Activated CD8-positive, alpha-beta memory T cell treated with anti-CD3 and anti-CD28 coated beads for 4 hours (primary cell): ENCODE measurements around the gene HSD11B2.

Experiments used
- DNase-seq, 2 donors: peaks; one replicate each; pipeline ENCODE4 v3.0.0-alpha.2; 2020; ENCODE audit warnings: low read depth in 2 of 2

HSD11B2 gene

DNA sequence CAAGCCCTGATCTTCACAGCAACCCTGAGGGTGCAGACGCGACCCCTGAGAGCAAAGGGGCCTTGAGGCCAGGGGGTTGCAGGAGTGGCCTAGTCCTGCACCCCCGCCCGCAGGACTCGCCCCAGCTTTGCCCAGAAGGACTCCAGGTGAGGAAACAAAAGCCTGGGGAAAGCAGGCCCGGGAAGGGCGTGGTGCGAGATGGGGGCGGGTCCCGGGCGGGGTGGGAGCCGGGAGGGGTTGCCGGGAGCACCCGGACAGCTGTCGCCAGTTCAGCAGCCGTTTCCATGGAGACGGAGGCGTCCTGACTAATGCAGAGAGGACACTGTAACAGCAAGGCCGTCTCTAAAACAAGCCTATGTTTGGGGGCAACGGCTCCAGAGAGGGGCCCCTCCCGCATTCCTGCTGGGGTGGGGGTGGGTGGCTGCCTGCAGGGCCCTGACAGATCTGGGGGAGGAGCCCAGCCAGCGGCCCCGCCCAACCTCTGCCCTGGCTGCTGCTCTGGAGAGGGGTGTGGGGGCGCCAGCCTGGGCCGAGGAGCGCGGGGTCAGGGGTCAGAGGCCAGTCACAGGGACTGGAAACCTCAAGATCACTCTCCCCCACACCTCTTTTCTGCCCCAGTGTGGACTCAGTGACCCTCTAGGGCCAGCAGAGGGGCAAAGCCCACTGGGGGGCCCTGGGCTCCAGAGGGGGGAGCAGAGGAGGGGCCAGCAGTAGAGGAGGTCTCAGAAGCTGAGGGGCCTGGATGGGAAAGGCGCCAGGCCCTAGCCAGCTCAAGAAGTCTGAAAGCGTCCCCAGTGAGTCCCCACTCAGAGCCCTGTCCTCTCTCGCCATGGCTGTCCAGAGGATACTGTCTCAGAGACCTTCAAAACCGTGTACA is 34.5 kb upstream of the HSD11B2 start:
- no peak for DNase-seq

DNA sequence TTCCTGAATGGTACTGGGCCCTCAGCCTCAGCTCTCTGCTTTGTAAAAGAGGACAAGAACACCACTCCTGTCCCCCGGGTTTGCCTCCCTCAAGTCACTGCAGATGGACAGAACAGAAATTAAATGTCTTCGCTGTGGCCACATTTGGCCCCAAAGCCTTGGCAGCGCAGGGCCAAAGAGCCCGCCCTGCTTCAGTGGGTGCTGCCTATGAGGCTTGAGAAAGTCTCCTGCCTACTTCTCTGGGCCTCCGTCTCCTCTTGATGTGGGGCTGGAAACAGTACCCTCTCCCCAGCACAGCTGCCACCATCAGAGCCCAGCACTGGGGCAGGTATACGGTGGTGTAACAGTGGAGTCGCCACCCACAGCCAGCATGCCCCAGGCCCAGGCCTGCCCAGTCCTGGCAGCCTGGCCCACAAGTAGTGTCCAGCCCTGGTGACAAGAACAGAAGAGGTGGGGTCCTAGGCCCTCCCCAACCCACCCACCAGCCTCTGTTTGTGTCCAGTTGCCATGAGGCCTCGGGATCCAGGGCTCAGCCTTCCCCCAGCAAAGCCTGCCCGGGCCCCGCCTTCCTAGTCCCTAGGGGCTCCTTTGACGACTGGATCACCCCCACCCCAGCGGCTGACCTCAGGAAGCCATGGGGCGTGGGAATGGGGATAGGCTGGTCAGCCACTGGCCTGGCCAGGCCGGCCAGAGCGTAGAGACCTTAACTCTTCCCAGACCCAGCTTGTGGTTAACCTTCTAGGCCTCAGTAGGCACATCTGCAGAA is 33.7 kb upstream of the HSD11B2 start:
- DNase-seq: no peak

DNA sequence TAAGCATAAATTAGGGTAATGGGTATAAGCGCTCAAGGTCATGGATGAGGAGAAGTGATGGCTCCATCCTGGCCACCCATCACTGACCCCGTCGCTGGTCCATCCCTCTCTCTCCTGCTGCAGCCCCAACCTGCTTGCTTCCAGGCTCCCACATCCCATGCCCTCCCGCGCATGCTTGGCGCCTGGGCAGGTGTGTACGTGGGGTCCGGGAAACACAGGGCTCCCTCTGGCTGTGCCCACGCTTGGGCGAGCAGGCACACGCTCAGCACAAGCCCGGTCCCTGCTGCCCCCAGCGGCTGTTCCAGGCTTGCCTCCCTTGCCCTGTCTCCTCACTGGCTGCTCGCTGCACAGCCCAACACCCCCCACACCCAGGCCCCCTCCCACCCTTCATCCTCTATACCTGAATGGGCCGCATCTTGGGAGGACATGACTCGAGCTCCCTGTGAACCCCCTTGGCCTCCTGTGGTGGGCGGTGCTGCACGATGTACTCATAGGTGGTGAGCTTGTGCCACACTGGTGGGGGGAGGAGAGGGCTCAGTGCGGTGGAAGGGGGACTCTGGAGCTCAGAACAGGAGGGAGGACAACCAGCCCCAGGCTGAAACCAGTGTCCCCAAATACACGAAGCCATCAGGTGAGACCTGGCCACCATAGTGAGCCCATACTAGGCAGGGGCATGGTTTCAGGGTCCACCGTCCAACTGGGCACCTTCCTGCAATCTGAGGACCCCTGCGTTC is 32.9 kb upstream of the HSD11B2 start:
- DNase-seq: no peak

DNA sequence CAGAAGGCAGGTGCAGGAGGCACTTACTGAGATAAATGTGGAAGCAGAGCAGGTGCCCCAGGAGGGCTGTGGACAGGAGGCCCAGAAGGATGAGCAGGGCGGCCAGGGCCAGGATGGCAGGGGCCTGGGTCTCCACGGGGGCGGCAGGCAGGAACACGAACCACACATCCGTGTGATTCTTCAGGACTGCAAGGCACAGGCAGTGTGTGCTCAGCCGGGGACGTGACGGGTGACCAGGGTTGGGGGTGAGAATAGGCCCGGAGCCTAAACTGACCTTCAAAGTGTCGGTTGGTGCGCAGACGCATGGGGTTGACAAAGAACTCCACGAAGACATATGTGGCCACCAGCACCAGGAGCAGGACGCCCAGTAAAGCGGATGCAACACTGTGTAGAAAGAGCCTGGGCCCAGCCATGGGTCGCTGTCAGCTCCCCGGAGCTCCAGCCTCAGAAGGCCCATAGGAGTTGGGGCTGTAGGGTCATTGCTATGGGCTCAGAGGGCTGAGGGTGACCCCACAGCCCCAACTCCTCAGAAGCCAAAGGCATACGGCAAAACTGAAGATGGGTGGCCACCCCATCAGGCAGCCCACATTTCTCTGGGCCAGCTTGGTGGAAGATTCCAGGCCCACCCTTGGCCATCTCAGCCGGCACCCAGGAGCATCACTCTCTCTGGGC is 32.2 kb upstream of the HSD11B2 start:
- DNase-seq: no peak

DNA sequence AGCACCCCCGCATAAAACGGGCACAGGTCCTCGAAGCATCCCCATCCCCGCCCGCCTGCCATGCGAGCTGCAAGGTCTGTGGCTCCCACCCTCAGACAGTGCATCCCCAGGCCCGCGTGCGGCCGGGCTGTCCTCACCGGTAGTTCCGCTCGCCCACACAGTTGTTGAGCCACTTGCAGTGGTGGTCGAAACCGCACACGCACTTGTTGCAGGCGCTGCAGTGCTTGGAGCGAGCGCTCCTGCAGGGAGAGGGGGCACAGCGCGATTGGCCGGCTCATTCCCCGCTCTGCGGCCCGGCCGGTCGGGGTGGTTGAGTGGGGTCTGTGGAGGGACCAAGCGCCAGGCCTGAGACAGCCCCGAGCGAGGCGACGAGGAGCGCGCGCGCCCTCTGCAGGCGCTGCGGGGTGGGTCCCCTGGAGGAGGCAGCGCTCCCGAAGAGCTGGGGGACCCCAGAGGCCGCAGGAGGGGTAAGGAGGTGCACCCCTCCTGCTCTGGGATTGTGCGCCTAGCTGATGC is 31.6 kb upstream of the HSD11B2 start:
- no peak for DNase-seq

DNA sequence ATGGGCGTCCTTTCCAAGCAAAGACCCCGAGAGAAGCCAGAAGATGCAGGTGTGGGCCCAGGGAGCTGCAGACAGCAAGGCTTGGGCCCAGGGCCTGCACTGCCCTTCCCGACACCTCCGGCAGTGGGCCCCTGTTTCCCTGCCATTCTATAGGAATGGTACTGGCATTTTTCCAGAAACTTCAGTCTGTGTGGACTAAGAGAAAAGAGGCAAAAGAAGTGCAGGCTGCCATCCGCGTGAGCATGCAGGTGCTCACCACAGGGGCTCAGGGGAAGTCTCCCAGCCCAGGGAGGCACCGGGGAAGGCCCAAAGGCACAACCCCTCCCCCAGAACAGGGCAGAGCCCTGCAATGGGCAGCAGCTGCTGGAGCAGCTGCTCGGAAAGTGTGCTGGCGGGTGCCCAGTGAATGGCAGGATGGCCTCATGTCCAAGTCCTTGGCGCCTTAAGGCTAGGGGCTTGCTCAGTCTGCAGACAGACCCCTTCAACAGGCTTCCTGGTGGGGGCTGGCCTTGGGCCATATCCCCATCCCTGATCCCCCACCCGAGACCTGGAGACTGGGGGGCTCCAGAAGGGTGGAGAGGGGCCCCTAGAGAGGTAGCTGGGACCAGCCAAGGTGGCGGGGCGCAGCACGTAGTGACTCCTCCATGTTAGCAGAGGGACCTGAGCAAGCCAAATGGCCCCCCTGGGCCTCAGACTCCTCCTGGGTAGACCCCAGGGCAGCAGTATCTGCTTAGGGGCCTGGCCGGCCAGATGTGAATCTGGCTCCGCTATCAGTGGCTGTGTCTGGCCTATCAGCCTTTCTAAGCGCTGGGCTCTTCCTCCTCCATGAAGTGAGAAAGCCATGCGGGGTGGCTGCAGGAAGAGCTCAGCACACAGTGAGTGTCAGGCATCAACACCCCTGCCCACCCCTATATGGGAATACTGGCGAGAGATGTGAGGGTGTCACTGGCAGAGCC is 30.9 kb upstream of the HSD11B2 start:
- DNase-seq: no peak

DNA sequence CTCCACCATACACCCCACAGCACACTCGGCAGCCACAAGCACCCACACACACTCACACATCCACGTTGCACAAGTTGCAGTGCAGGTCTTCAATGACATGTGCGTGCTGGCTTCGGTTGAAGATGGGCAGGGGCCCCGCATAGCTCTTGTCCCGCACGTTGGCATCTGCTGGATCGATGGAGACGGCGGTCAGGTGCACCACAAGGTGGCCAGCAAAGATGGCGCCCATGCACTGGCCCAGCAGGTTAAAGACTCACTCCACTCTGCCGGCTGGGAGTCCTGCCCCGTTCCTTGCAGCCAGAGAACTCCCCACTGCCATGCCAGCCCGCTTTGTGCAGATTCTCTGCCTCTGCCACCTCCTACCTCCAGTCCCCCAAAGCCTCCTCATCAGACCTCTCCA is 30.0 kb upstream of the HSD11B2 start:
- DNase-seq: no peak

DNA sequence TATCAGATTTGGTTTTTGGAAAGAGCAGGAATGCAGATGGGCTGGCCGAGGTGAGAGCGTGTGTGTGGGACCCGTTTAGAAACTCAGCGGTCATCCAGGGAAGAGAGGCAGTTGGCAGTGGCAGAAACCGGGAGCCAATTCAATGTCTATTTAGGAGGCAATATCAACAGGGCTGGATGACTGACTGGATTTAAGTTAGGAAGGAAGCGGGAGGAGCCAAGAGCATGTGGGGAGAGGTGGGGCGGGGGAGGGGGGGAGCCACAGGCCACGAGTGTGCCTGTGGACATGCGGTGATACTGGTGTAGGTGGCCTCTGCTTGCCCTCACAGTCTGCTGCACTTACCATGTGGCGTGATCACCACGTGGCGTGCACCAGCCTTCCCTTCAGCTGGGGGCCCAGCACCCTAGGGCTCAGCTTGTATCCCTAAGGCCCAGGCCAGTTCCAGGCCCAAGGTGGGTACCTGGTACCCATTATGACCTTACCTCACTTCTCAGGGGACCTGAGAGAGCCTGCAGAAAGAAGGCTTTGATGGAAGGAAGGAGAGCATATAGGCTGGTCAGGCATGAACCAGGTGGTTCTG is 26.9 kb upstream of the HSD11B2 start:
- DNase-seq: no peak

DNA sequence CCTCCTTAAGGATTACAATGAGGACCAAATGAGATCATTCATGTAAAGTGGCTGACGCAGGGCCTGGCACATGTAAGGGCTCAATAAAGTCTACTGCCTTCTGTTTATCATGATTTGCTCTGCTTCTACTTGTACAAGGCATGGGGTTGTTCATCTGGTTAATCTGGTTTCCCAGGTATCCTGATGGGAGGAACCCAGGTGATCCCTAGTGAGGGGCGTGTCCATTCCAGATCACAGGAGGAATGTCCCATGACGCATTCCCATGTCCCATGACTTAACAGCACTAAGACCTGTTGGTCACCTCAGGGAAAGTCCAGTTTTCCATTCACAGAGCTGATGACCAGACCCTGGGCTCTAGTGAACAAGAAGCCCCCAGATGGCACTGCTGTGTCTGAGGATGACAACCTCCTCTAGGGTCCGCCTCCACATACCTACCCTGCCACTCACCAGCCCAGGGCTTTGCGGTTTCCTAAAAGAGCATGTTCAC is 26.1 kb upstream of the HSD11B2 start:
- no peak for DNase-seq

DNA sequence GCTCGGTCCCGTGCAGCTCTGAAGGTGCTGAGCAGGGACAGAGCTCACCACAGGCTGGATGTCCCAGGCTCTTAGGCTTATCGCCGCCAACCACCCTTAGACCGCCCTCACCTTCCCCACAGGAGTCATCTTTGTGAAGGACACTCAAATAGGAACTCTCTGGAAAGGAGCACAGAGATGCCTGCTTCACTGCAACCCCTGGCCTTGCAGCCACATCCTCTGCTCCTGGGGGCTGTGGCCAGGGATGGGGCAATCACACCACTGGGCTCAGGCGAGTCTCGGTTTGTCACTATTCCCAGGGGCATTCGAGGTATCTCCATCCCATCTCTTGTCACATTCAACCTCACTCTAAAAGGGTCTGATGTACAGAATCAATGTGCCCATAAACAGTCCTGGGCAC is 25.6 kb upstream of the HSD11B2 start:
- no peak for DNase-seq

DNA sequence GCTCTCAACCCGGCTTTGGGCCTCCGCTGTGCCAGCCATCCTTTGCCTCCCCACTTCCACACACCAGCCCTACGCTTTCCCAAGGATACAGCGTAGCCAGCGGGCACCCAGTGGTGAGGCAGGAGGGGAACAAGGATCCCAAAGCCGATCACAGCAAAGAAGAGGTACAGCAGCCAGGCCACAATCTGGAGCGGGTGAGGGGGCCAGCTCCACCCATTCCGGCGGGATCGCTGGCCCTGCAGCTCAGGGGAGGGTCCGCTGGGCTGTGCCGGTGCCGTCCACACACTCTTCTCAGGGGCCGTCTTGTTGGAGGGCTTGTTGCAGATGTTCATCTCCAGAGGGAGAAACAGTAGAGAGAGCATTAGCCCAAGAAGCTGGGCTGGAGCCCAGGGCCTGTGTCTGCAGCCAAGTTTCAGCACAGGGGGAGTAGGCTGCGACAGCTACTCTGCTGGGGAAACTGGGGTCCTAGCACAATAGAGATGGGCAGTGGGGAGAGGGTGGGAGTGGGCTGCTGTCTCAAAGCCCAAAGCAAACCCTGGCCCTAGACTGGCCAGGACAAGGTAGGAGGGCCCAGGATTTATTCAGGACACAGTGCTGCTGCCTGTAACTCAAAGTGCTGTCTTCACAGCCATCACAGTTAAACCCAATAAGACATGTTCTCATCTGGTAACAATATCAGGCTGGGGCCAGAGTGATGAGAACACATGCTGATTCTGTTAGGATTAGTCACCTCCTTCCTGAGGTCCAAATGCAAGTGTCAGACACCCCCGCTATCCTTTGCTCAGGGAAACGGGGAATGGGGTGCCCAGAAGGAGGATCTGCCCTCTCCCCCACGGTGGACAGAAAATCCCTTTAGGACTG is 24.6 kb upstream of the HSD11B2 start:
- no peak for DNase-seq

DNA sequence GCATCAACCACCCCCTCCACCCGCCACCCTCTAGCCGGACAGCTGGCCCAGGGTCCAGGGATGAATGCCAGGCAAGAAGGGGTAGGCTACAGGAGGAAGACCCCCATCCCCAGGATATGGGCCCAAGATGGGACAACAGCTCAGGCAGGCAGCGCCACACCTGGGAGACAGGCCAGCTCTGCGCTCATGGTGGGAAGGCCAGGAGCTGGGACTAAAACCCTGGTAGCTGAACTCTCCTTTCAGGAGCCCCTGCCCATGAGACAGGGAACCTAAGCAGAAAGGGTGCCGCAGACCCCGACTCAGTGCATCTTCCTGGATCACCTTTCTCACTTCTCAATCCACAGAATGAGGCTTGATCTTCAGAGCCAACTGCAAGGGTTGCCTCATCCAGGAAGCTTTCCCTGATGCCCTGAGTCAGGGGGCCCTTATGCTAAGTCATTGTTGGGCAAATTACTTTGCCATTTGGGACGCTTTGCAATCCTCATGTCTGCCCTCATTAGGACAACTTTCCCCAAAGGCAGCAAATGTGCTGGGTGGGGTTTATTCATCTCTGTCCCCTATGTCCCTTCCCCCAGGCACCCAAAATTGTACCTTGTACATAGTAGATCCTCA is 23.6 kb upstream of the HSD11B2 start:
- no peak for DNase-seq

DNA sequence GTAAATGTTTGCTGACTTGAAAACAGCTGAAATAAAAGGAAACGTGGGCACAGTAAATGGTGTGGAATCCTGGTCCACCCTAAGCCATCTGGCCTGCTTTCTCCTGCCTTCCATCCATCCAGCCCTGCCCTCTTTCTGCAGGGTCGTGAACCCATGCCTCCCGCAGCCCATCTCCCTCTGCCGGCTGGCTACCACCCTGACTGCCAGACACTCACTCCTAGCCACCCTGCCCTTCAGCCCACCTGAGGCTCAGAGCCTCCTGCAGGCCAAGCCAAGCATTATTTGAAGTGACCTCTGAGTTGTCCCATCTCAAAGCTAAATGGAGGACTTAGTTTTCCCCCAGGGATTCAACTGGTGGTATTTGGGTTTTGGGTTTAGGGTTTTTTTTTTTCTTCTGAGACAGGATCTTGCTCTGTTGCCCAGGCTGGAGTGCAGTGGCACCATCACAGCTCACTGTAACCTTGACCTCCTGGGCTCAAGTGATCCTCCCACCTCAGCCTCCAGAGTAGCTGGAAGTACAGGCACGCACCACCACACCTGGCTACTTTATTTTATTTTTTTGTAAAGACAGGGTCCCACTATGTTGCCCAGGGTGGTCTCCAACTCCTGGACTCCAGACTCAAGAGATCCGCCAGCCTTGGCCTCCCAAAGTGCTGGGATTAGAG is 23.0 kb upstream of the HSD11B2 start:
- no peak for DNase-seq

DNA sequence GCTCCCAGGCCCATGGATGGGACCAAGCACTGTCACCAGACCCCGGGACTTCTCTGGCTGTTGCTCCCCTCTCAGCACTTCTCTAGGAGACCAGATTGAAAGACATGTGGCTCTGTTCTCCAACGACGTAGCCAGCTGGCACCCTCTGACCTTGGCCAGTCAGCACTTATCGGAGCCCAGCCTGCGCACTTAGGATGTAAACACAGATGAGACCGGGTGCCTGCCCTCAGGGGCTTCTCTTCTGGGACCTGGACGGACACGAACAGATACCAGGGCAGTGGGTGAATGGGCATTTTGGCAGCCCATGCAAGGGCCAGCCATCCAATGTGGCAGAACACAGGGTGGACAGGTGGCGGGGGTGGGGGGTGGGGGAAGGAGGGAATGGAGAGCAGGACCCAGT is 21.3 kb upstream of the HSD11B2 start:
- no peak for DNase-seq

DNA sequence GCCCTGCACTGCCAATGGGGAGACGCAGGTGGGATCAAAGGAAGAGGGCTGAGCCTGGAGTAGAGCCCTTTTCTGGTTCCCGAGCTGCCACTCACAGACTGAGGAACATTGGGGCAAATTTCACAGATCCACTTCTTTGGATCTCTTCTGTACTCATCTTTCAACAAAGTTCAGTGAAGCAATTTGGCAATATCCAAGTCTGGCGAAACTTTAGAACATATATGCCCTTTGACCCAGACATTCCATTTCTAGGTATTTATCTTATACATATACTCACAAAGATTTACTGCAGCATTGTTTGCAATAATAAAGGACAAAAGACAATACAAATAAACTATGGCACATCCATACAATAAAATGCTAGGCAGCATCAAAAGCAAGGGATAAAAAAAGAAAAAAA is 19.6 kb upstream of the HSD11B2 start:
- DNase-seq: no peak

DNA sequence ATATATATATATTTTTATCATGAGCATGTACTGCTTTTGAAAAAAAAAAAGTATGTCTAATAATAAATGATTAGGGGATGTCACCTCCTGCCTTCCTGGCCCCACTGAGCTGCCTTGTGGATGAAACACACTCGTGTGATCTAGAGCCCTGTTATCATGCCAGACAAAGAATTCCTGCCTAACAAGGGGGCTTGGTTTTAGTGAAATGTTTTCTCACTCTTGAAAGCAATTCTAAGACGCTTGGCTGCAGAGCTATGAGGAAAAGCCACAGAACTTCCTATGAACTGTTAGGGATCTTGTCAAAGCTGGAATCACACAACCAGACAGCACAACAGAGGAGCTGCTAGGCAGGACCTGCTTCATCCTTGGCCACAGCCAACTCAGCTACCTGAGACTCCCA is 18.6 kb upstream of the HSD11B2 start:
- DNase-seq: no peak

DNA sequence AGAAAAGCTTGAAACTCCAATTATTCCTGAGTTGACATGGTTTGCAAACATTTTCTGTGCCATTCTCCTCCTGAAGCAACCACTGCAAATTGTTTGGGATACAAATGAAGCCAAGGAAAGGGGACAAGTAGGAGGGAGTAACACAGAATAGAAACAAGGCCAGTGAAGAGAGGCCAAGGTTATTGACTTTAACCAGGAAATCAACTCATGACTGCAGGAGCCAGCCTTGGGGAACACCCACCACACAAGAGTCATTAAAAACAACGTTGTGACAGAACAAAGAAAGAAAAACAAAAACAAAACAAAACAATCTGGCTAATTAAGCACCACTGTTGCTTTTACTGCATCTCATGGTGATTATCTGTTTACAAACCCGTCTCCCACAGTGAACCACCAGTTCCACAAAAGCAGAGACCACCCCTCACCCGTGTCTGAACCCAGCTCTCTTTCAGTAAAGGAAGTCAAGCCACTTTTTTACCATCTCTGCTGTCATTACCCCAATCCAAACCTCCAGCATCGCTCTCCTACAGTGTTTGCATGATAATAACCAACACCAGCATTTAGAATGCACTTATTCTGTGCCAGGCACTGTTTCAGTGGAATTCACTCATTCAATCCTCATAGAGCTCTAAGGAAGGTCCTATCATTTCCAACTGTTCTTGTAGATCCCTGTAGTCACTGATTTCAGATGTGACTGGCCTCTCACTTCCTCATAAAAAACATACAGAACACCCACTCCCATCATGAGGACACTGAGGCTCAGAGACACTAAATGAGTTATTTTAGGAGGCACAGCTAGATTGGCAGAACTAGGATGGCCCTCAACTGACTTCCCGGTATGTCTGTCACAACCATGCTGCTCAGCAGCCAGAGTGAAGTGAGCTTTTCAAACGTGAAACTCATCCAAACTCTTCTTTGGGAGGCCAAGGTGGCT is 16.7 kb upstream of the HSD11B2 start:
- DNase-seq: no peak
